PC-9 (cell line): Measurements from ENCODE around the gene TMEM187. TPM values are rescaled to one million over a fixed set of nuclear protein-coding genes. Genes with fewer than 3 reads are reported as not detected.

ENCODE experiments used
- BruUV-seq: library from RNA; stranded (reverse); fragments of 400-500 nt; replicated peaks from 2 replicates; lab custom pipeline; 2021; lab: Mats Ljungman, UMichigan
- CTCF ChIA-PET: fragments of 300-600 bp; sonication (Branson Sonifier 250); formaldehyde crosslinking; loops from one replicate; lab custom pipeline; 2022; ENCODE audit warnings: antibody characterized with exemption; lab: Charles Lee
- POLR2A ChIA-PET: fragments of 300-600 bp; sonication (Branson Sonifier 250); formaldehyde crosslinking; loops from one replicate; lab custom pipeline; 2022; ENCODE audit warnings: antibody characterized with exemption; ENCODE audit not compliant: unreplicated experiment; lab: Charles Lee
- DNase-seq, 2 experiments: peaks; one replicate each; pipeline versions ENCODE4 v3.0.0 to v3.0.0-alpha.2; 2015 to 2022; ENCODE audit warnings: mixed read lengths in 1 of 2
- H2AFZ ChIP-seq: fragments of 200-600 bp; sonication (generic); 2 replicates; pipeline ENCODE4 v1.8.1; 2017; ENCODE audit warnings: antibody characterized with exemption
- H3F3A ChIP-seq: fragments of 200-600 bp; sonication (generic); 2 replicates; pipeline ENCODE4 v1.8.1; 2017; ENCODE audit warnings: antibody characterized with exemption, mild to moderate bottlenecking, low read depth; ENCODE audit not compliant: insufficient read depth
- H3K27ac ChIP-seq: fragments of 200-600 bp; sonication (generic); 2 replicates; pipeline ENCODE4 v1.6.1; 2016; ENCODE audit warnings: mixed run types
- H3K27me3 ChIP-seq: fragments of 200-600 bp; sonication (generic); 2 replicates; pipeline ENCODE4 v1.6.1; 2016; ENCODE audit warnings: low read depth, mixed run types; ENCODE audit not compliant: insufficient read depth
- H3K36me3 ChIP-seq: fragments of 200-600 bp; sonication (generic); 2 replicates; pipeline ENCODE4 v1.6.1; 2016; ENCODE audit warnings: low read depth, mixed run types
- H3K4me1 ChIP-seq: fragments of 200-600 bp; sonication (generic); replicated peaks from 2 replicates; pipeline ENCODE4 v1.6.1; 2016; ENCODE audit warnings: mixed run types; ENCODE audit not compliant: insufficient read depth
- H3K4me2 ChIP-seq: fragments of 200-600 bp; sonication (generic); 2 replicates; pipeline ENCODE4 v1.6.1; 2017; ENCODE audit warnings: mixed run types
- H3K4me3 ChIP-seq: fragments of 200-600 bp; sonication (generic); 2 replicates; pipeline ENCODE4 v1.6.1; 2016; ENCODE audit warnings: mixed run types
- H3K79me2 ChIP-seq: fragments of 200-600 bp; sonication (generic); 2 replicates; pipeline ENCODE4 v1.6.1; 2017; ENCODE audit warnings: low read depth, mixed run types
- H3K9me2 ChIP-seq: fragments of 200-600 bp; sonication (generic); 2 replicates; pipeline ENCODE4 v1.8.1; 2017; ENCODE audit warnings: mild to moderate bottlenecking; ENCODE audit not compliant: insufficient read depth
- H3K9me3 ChIP-seq: fragments of 200-600 bp; sonication (generic); 2 replicates; pipeline ENCODE4 v1.8.1; 2016; ENCODE audit warnings: low read depth; ENCODE audit not compliant: insufficient read depth
- H4K20me1 ChIP-seq: fragments of 200-600 bp; sonication (generic); 2 replicates; pipeline ENCODE4 v1.8.1; 2017; ENCODE audit not compliant: insufficient read depth
- EZH2 ChIP-seq: fragments of 200-600 bp; sonication (generic); IDR thresholded peaks from 2 replicates; pipeline ENCODE4 v1.8.0; 2017; ENCODE audit warnings: antibody characterized with exemption, low read depth
- intact Hi-C: fragments of 100-400 bp; cut with micrococcal nuclease; formaldehyde crosslinking; loops from one replicate; pipeline ENCODE4 v1.10.0; 2022; ENCODE audit not compliant: unreplicated experiment
- total RNA-seq: library from RNA; stranded (reverse); gene quantifications from 2 replicates; pipeline ENCODE4 v1.2.3, GENCODE V29; 2021
- TF ChIP-seq, protein P1 (sequence below): fragments of 200-600 bp; sonication (generic); conservative IDR thresholded peaks from 2 replicates; pipeline ENCODE4 v1.6.1; 2017; ENCODE audit warnings: mixed run types, antibody characterized with exemption, mild to moderate bottlenecking, moderate library complexity

TMEM187 gene
- total RNA-seq, 1 experiment from 2014 or later = 20.1 TPM

DNA sequence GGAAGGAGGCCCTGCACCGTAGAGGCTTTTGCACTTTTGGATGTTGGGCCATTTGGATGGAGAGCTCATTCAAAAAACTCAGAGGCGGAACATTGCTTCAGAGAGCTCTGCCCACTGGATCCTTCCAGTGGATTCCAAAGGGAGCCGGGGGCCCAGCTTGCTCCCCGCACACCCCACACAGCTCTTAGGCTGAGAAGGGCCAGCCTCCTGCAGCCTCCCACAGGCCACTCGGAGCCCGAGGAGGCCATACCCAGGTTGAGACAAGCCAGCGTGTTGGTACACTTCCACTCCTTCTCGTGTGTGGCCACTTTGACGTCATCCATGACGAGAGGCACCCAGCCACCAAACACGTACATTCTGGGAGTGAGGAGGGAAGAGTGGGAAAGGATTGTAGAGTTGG is 11.3 kb upstream of the TMEM187 start:
- Histone ChIP-seq H3K4me2 (no peak overlapping the region), H3K79me2 (peaks cover 19% of the 10 kb centered on the region), H3K4me3 (no peak overlapping the region), H3F3A (no peaks in the 10 kb centered on the region), H3K9me3 (no peaks in the 10 kb centered on the region), H3K27me3 (no peaks in the 10 kb centered on the region), H4K20me1 (peaks cover 20% of the 10 kb centered on the region), H3K36me3 (no peaks in the 10 kb centered on the region), H2AFZ (no peak overlapping the region), H3K4me1 (no peaks in the 10 kb centered on the region), H3K9me2 (no peaks in the 10 kb centered on the region), H3K27ac (no peak overlapping the region)
- BruUV-seq = no TSS peak
- POLR2A ChIA-PET = no interaction called here
- TF ChIP-seq, protein P1, sequence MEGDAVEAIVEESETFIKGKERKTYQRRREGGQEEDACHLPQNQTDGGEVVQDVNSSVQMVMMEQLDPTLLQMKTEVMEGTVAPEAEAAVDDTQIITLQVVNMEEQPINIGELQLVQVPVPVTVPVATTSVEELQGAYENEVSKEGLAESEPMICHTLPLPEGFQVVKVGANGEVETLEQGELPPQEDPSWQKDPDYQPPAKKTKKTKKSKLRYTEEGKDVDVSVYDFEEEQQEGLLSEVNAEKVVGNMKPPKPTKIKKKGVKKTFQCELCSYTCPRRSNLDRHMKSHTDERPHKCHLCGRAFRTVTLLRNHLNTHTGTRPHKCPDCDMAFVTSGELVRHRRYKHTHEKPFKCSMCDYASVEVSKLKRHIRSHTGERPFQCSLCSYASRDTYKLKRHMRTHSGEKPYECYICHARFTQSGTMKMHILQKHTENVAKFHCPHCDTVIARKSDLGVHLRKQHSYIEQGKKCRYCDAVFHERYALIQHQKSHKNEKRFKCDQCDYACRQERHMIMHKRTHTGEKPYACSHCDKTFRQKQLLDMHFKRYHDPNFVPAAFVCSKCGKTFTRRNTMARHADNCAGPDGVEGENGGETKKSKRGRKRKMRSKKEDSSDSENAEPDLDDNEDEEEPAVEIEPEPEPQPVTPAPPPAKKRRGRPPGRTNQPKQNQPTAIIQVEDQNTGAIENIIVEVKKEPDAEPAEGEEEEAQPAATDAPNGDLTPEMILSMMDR = no peak
- TF ChIP-seq EZH2 = no peak
- no peak for DNase-seq
- intact Hi-C loops = no loop called here
- CTCF ChIA-PET = no interaction called here

DNA sequence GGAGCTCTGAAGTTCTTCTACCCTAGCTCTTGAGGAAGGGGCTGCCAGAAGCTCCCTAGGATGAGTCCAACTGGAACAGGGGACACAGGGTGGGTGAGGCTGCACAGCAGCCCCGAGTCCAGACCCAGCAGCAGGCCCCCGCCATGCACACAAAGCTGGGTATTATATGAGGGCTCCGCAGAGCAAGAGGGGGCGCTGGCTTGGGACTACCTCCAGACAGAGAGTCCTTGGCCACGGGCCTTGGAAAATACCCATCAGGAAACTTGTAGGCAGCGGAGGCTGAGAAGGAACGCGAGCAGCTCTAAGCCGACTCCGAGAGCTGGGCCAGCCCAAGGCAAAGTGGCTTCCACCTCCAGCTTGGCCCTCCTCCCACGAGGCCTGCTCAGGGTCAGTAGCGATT is 9.0 kb upstream of the TMEM187 start:
- POLR2A ChIA-PET = no interaction called here
- BruUV-seq = no TSS peak
- CTCF ChIA-PET = no interaction called here
- no peaks in the 10 kb centered on the region for H3K27me3 ChIP-seq
- H3K4me3 ChIP-seq = no peak overlapping the region
- H3K9me3 ChIP-seq = no peaks in the 10 kb centered on the region
- no peak for TF ChIP-seq EZH2
- TF ChIP-seq, protein P1 = no peak
- intact Hi-C loops = no loop called here
- no peaks in the 10 kb centered on the region for H3K9me2 ChIP-seq
- H2AFZ ChIP-seq = no peak overlapping the region
- H3K36me3 ChIP-seq = no peaks in the 10 kb centered on the region
- peaks cover 43% of the 10 kb centered on the region for H4K20me1 ChIP-seq
- H3K79me2 ChIP-seq = peaks cover 41% of the 10 kb centered on the region
- H3K4me2 ChIP-seq = no peak overlapping the region
- no peak overlapping the region for H3K27ac ChIP-seq
- no peaks in the 10 kb centered on the region for H3K4me1 ChIP-seq
- H3F3A ChIP-seq = no peaks in the 10 kb centered on the region
- DNase-seq = no peak

DNA sequence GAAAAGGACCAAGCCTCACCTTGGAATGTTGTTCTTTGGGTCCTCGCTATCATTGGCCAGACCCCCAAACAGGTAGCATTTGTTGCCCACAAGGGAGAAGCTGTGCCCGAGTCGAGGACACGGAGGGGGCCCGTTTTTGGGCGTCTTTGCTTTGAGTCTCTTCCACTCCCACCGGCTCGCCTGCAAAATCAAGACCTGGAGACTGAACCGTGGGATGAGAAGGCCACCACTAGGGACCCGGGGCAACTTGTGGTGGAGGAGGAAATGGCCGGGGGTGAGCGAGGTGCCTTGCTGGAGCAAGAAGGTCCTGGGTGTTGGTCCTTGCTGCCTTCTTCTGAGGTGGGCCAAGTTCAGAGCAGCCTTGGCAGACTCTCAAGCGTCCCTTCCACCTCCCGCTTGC is 8.4 kb upstream of the TMEM187 start:
- H3K27me3 ChIP-seq = no peaks in the 10 kb centered on the region
- no peak overlapping the region for H3K27ac ChIP-seq
- CTCF ChIA-PET = interaction anchor here (0.6 kb wide), 1 partner anchor 163 kb away, joined by 3 read pairs; no protein-coding TSS in a partner anchor
- H2AFZ ChIP-seq = no peak overlapping the region
- no peaks in the 10 kb centered on the region for H3K36me3 ChIP-seq
- H4K20me1 ChIP-seq = peaks cover 47% of the 10 kb centered on the region
- H3K9me3 ChIP-seq = no peaks in the 10 kb centered on the region
- H3K4me1 ChIP-seq = no peaks in the 10 kb centered on the region; the same call in 1 of the 2 replicates
- BruUV-seq = no TSS peak
- no peak for DNase-seq
- no peaks in the 10 kb centered on the region for H3F3A ChIP-seq
- H3K9me2 ChIP-seq = no peaks in the 10 kb centered on the region
- POLR2A ChIA-PET = no interaction called here
- no peak overlapping the region for H3K4me2 ChIP-seq
- TF ChIP-seq EZH2 = no peak
- H3K4me3 ChIP-seq = no peak overlapping the region
- peaks cover 47% of the 10 kb centered on the region for H3K79me2 ChIP-seq
- intact Hi-C loops = no loop called here

DNA sequence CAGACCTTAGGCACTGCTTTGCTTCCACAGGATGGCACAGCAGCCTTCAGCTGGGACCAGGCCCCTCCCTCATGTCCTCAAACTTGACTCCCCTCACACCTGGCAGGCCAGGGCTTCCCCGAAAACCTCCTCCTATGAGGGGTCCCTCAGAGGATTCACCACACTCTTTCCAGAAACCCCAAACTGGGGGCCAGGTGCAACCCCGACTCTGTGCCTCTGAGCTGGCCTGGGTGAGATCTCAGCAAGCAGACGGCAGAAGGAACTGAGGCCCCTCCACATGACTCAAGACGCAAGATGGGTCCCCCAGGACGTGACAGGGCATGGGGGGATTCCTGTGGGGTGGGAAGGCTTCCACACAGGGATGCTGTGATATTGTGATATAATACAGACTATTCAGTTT is 7.1 kb upstream of the TMEM187 start:
- no peaks in the 10 kb centered on the region for H3F3A ChIP-seq
- intact Hi-C loops = no loop called here
- POLR2A ChIA-PET = no interaction called here
- H3K4me2 ChIP-seq = no peak overlapping the region
- BruUV-seq = no TSS peak
- no peaks in the 10 kb centered on the region for H3K9me3 ChIP-seq
- no peak overlapping the region for H3K27ac ChIP-seq
- TF ChIP-seq, protein P1 = no peak
- no peak for TF ChIP-seq EZH2
- H3K9me2 ChIP-seq = no peaks in the 10 kb centered on the region
- H4K20me1 ChIP-seq = peaks cover 56% of the 10 kb centered on the region
- CTCF ChIA-PET = no interaction called here
- no peak for DNase-seq
- no peaks in the 10 kb centered on the region; the same call in 1 of the 2 replicates for H3K4me1 ChIP-seq
- H2AFZ ChIP-seq = no peak overlapping the region
- H3K36me3 ChIP-seq = no peaks in the 10 kb centered on the region
- H3K79me2 ChIP-seq = peaks cover 58% of the 10 kb centered on the region
- H3K27me3 ChIP-seq = no peaks in the 10 kb centered on the region
- no peak overlapping the region for H3K4me3 ChIP-seq
